ENCODE measurements around the gene MRFAP1. TPM values are rescaled to one million over a fixed set of nuclear protein-coding genes. Genes with fewer than 3 reads are reported as not detected.

MRFAP1 gene
- 108 and 116 TPM in 2 replicates for total RNA-seq

DNA sequence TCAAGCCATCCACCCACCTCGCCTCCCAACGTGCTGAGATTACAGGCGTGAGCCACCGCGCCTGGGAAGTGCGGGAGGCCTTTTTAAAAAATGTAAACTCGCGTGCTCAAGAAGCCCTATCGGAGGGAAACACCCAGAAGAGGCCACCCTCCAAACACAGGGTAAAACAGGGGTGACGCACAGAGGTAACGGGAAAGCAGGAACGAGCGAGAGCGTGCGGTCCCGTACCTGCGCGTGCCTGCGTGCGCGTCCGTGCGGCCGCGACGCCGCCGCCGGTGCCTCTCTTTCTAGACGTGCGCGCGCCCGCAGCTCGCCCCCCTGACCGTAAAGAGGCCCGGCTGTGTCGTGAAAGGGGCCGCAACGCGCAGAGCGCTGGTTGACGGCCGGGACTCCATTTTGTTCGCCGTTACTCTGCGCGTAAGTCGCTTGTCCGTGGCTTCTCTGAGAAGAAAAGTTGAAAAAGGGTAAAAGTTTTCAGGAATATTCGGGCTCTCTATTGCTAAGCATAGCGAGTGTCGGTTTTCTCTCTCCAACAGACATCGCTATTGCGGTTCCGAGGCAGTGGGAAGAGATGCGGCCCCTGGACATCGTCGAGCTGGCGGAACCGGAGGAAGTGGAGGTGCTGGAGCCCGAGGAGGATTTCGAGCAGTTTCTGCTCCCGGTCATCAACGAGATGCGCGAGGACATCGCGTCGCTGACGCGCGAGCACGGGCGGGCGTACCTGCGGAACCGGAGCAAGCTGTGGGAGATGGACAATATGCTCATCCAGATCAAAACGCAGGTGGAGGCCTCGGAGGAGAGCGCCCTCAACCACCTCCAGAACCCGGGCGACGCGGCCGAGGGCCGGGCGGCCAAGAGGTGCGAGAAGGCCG lies at the start of gene MRFAP1:
Gene MRFAP1 (plus strand): TSS at position 394 of the 872 bp plus-strand sequence. CDS start 178 bp downstream, at position 572.

Other genes starting within 250 kb of the MRFAP1 start
- 1.3 and 1.4 TPM in 2 replicates for gene PPP2R2C, start 168.1 kb upstream of the MRFAP1 start, total RNA-seq
- gene MAN2B2, start 65.5 kb upstream of the MRFAP1 start, total RNA-seq: 11.2 and 27.0 TPM in 2 replicates
- not detected in 2 replicates for gene S100P, start 53.2 kb downstream of the MRFAP1 start, total RNA-seq
- gene MRFAP1L1, start 69.2 kb downstream of the MRFAP1 start, total RNA-seq: 59.2 and 70.8 TPM in 2 replicates
- gene BLOC1S4, start 75.5 kb downstream of the MRFAP1 start, total RNA-seq: 19.3 and 21.0 TPM in 2 replicates
- gene KIAA0232, start 142.0 kb downstream of the MRFAP1 start, total RNA-seq: 29.5 and 30.5 TPM in 2 replicates